Activated CD8-positive, alpha-beta memory T cell treated with anti-CD3 and anti-CD28 coated beads for 48 hours (primary cell): ENCODE data around the gene PAIP1.
"Not testable (repeated sequence)": the region's sequence is repeated elsewhere in the genome, so short reads cannot be mapped to it uniquely, and the experiment has no call there.

Experiments
- DNase-seq, 3 experiments: peaks; one replicate each; pipeline ENCODE4 v3.0.0-alpha.2; 2020; ENCODE audit warnings: low read depth in 2 of 3, low spot score in 2 of 3

The PAIP1 gene

GRCh38 chr5:43572357-43572756 is 15.5 kb upstream of the PAIP1 start:
- no peak for DNase-seq

GRCh38 chr5:43571237-43571636 is 14.4 kb upstream of the PAIP1 start:
- DNase-seq, result no peak

GRCh38 chr5:43570450-43571158 is 13.7 kb upstream of the PAIP1 start:
- DNase-seq, result no peak

DNA sequence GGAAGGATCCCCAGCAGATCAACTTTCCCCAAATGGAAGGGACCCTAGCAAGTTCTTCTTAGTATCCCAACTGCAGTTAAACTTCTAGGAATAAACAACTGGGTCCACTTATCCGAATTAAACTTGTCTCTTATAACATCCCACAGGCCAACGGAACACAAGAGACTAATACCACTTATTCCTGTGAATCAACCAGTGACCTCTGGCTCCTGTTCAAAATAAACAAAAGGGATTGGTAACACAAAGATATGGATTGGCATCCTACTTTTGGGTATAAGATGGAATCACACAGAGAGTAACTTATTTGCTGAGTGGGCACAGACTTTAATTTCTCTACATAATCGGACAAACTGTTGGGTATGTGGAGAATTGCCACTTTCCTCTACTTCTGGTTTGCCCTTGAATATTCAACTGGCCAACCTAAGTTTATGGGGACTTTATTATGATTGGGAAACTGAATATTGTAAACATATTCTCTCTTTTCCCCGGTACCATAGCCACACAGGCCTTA is 12.4 kb upstream of the PAIP1 start:
- DNase-seq, result no peak

DNA sequence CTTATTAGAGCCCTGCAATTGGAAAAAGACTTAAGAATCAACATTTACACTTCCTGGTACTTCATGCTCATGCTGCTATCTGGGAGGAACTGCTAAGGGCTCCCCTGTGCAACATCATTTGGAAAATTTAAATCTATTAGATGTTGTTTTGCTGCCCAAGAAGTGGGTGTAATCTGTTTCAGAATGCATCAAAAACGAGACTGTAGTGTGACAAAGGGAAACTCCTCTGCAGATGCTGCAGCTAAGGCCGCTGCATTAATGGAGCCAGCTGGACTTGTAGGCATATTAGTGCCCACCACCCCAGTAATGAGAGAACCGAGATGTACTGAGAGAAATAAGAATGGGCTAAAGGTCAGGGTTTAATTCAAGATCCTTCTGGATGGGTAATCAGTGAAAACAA is 11.1 kb upstream of the PAIP1 start:
- DNase-seq, result no peak

DNA sequence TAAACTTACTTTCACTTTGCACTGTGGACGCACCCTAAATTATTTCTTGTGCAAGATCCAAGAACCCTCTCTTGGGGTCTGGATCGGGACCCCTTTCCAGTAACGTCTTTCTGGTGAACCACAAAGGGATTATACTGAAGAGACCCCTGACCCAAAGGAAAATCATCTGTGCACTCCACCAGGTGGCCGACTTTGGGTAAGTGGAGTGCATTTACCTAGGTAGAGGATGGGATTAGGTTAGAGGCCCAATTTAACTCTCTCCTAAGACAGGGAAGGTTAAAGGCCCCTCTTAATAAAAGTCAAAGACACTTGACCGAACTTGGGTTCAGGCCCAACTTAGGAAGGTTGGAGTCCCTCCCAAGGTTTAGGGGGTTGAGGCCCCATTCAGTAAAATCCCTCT is 8.2 kb upstream of the PAIP1 start:
- no peak for DNase-seq

DNA sequence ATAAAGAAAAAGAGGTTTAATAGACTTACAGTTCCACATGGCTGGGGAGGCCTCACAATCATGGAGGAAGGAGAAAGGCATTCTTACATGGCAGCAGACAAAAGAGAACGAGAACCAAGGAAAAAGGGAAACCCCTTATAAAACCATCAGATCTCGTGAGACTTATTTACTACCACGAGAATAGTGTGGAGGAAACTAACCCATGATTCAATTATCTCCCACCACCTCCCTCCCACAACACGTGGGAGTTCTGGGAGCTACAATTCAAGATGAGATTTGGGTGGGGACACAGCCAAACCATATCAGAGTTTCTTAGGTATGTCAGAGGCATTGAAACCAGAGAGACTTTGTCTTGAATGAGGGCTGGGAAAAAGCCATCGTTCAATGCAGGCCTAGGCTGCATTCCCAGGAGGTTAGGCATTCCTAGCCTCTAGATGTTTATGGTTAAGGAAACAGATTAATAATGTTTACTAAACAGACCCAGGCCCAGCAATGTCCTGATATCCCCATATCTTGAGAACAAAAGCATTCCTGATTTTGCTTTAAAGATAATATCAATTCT is 7.5 kb upstream of the PAIP1 start:
- no peak for DNase-seq

GRCh38 chr5:43563321-43563720 is 6.4 kb upstream of the PAIP1 start:
- no peak for DNase-seq

- no peak for DNase-seq
Observed at GRCh38 chr5:43561356-43561755, 4.5 kb upstream of the PAIP1 start.

GRCh38 chr5:43560128-43560527 is 3.3 kb upstream of the PAIP1 start:
- no peak for DNase-seq

DNA sequence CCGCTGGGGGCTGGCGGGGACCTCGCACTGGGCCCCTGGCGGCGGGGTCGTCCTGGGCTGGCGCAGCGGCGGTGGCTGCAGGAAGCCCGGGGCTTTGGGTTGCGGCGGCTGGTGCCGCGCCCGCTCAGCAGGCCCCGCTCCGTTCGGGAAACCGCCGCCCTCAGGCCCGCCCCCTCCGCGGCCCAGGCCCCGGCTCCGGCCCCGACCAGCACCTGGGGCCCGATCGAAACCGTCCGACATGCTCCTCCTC is 345 bp downstream of the PAIP1 start:
- not testable (repeated sequence) for DNase-seq

GRCh38 chr5:43555895-43556606 is 826 bp downstream of the PAIP1 start:
- DNase-seq, result peak in 2 of 3 experiments; percentile 22 to 25

DNA sequence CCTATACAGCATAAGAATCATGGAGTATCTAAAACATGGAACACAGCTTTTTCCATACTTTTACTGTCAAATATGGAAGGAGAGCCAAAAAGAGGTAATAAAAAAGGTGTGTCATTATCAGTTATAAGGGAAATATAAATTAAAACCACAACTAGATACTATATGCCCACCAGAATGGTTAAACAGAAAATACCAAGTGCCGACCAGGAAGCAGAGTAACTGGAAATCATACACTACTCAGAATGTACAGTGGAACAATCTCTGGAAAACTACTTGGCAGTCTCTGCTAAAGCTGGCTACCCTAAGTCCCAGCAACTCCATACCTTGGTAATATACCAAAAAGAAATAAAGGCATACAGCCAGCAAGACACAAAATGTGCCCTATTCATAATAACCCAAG is 2.4 kb downstream of the PAIP1 start:
- no peak for DNase-seq

DNA sequence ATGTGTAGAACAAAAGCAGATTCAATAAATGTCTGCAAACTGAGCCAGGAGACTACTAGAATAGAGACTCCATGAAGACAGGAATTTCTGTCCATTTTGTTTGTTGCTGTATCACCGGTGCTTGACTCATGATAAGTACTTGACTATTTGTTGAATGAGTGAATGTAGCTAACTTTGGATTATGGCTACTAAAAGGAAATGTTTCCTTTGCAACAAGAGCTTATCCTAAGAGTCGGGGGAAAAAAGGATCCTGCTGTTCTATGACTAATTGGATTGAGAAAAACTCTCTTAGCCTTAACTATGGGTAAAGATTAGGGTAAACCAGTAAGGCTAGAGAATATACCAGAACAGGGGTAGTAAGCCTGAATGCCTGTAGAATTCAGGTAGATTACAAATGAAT is 3.5 kb downstream of the PAIP1 start:
- no peak for DNase-seq

GRCh38 chr5:43551731-43552130 is 5.1 kb downstream of the PAIP1 start:
- no peak for DNase-seq

DNA sequence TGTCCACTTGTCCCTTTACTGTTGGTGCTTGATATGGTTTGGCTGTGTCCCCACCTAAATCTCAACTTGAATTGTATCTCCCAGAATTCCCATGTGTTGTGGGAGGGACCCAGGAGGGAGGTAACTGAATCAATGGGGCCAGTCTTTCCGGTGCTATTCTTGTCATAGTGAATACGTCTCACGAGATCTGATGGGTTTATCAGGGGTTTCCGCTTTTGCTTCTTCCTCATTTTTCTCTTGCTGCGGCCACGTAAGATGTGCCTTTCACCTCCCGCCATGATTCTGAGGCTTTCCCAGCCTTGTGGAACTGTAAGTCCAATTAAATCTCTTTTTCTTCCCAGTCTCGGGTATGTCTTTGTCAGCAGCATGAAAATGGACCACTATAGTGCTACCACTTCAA is 7.6 kb downstream of the PAIP1 start:
- not testable (repeated sequence) for DNase-seq

DNA sequence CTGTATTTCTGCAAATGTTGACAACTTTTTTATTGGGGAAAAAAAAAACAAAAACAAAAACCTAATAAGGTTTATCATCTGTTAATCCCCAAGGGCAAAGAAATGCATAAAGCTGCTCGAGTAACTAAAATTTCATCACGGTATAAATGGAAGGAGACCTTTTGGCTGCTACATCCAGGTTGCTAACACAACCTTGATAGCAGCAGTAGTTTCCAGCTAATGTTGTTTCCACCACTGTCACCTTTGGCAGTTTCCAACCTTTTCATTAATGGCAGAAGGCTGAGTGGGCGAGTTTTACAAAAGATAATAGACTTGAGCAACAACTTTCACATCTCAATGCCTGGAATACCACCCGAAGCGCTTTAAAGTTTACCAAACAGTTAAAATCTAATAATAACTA is 8.5 kb downstream of the PAIP1 start:
- no peak for DNase-seq

- DNase-seq, result no peak
Observed at GRCh38 chr5:43547532-43547931, 9.3 kb downstream of the PAIP1 start.

GRCh38 chr5:43543434-43543833 is 13.4 kb downstream of the PAIP1 start:
- no peak for DNase-seq

DNA sequence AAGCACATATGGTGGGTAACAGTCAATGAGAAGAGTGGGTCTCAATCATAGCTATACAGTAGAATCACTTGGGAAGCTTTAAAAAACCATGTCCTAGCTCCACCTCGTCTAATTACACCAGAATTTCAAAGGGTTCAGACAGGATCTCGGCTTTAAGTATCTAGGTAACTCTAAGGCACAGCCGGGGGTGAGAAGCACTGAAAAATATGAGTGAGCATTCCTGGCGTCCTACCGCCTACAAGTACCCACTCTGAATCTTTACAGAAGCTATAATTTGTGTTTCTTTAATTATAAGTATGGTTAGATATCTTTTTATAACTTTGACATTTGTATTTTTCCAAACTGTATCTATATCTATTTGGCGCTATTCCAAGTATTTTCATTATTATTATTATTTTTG is 16.1 kb downstream of the PAIP1 start:
- DNase-seq, result no peak

- no peak for DNase-seq
Observed at GRCh38 chr5:43536972-43537371, 19.9 kb downstream of the PAIP1 start.

- no peak for DNase-seq
Observed at GRCh38 chr5:43533646-43534045, 23.2 kb downstream of the PAIP1 start.

DNA sequence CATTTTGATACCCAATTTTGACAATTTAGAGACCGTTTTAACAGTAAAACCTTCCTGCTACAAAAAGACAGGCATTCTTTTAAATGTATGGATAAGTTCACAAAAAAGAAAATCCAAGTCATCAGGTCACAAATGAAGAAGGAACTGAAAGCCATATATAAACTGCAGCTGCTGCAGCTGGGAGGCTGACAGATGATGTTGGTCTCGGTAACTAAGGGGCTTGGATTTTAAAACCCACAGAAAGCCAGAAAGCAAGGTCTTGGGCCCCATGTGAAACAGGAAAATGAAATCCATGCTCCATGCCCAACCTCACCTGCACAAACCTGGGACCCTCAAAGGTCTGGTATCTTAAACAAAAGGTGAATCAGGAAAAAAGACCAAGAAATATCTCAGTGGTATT is 26.2 kb downstream of the PAIP1 start:
- DNase-seq, result no peak
